ENCODE data around the gene EPB41L1. TPM values are rescaled to one million over a fixed set of nuclear protein-coding genes. Genes with fewer than 3 reads are reported as not detected.

The EPB41L1 gene
- total RNA-seq, 1 donor from 2014 or later, result 35.6 TPM

GRCh38 chr20:36149469-36149868 lies 5.1 kb upstream of the EPB41L1 start:
- H3K4me1 Mint-ChIP-seq (ENCODE audit: low read depth), result peaks cover 7% of the 10 kb centered on the region
- no peak for DNase-seq (ENCODE audit: low spot score, unreplicated experiment)
- no peak overlapping the region for H3K27ac Mint-ChIP-seq
- H3K4me3 Mint-ChIP-seq (ENCODE audit: low read depth), result no peak overlapping the region
- no peaks in the 10 kb centered on the region for H3K36me3 Mint-ChIP-seq (ENCODE audit: insufficient read depth)
- peaks cover 19% of the 10 kb centered on the region for H3K27me3 Mint-ChIP-seq
- H3K9me3 Mint-ChIP-seq (ENCODE audit: low read depth), result no peaks in the 10 kb centered on the region
- TF ChIP-seq CTCF (IDR thresholded peaks at IDR 0.05; ENCODE audit: unreplicated experiment), result no peak

- Mint-ChIP-seq H3K36me3 (ENCODE audit: insufficient read depth) (no peaks in the 10 kb centered on the region), H3K27ac (no peak overlapping the region), H3K4me3 (ENCODE audit: low read depth) (no peak overlapping the region), H3K4me1 (ENCODE audit: low read depth) (peaks cover 10% of the 10 kb centered on the region), H3K9me3 (ENCODE audit: low read depth) (no peaks in the 10 kb centered on the region), H3K27me3 (peaks cover 19% of the 10 kb centered on the region)
- no peak for DNase-seq (ENCODE audit: low spot score, unreplicated experiment)
- no peak for TF ChIP-seq CTCF (IDR thresholded peaks at IDR 0.05; ENCODE audit: unreplicated experiment)
Measured at GRCh38 chr20:36150489-36150846, 4.1 kb upstream of the EPB41L1 start.

- no peak for TF ChIP-seq CTCF (IDR thresholded peaks at IDR 0.05; ENCODE audit: unreplicated experiment)
Measured at GRCh38 chr20:36150847-36151539, 3.5 kb upstream of the EPB41L1 start.

GRCh38 chr20:36152261-36152660 lies 2.3 kb upstream of the EPB41L1 start:
- no peaks in the 10 kb centered on the region for H3K9me3 Mint-ChIP-seq (ENCODE audit: low read depth)
- H3K27ac Mint-ChIP-seq, result no peak overlapping the region
- DNase-seq (ENCODE audit: low spot score, unreplicated experiment), result no peak
- TF ChIP-seq CTCF (IDR thresholded peaks at IDR 0.05; ENCODE audit: unreplicated experiment), result no peak
- peaks cover 20% of the 10 kb centered on the region for H3K27me3 Mint-ChIP-seq
- no peak overlapping the region for H3K4me3 Mint-ChIP-seq (ENCODE audit: low read depth)
- no peaks in the 10 kb centered on the region for H3K36me3 Mint-ChIP-seq (ENCODE audit: insufficient read depth)
- peaks cover 6% of the 10 kb centered on the region for H3K4me1 Mint-ChIP-seq (ENCODE audit: low read depth)

More at GRCh38 chr20:36150847-36151539, 3.5 kb upstream of the EPB41L1 start:
- Mint-ChIP-seq H3K36me3 (ENCODE audit: insufficient read depth) (no peaks in the 10 kb centered on the region), H3K27ac (no peak overlapping the region), H3K4me1 (ENCODE audit: low read depth) (peaks cover 9% of the 10 kb centered on the region), H3K4me3 (ENCODE audit: low read depth) (no peak overlapping the region), H3K27me3 (peaks cover 16% of the 10 kb centered on the region), H3K9me3 (ENCODE audit: low read depth) (no peaks in the 10 kb centered on the region)
- DNase-seq (ENCODE audit: low spot score, unreplicated experiment), result no peak

- Mint-ChIP-seq H3K27me3 (peaks cover 20% of the 10 kb centered on the region), H3K4me1 (ENCODE audit: low read depth) (peaks cover 6% of the 10 kb centered on the region), H3K36me3 (ENCODE audit: insufficient read depth) (no peaks in the 10 kb centered on the region), H3K27ac (no peak overlapping the region), H3K9me3 (ENCODE audit: low read depth) (no peaks in the 10 kb centered on the region), H3K4me3 (ENCODE audit: low read depth) (peak overlapping the region; percentile 68)
- TF ChIP-seq CTCF (IDR thresholded peaks at IDR 0.05; ENCODE audit: unreplicated experiment), result no peak
- DNase-seq (ENCODE audit: low spot score, unreplicated experiment), result no peak
Measured at GRCh38 chr20:36153204-36153603, 1.3 kb upstream of the EPB41L1 start.
